Liver (tissue), 3 donors: ENCODE measurements around the gene ITPRIPL2.

Experiments used
- FOXA1 ChIP-seq: IDR thresholded peaks from 2 replicates; pipeline ENCODE4 v1.6.1; 2016; ENCODE audit warnings: antibody characterized with exemption
- RXRA ChIP-seq, 2 donors: IDR thresholded peaks; 2 replicates each; pipeline ENCODE4 v1.6.1; 2017 to 2018; ENCODE audit warnings: antibody characterized with exemption in 2 of 2, mild to moderate bottlenecking in 1 of 2
- TAF1 ChIP-seq: conservative IDR thresholded peaks from 2 replicates; pipeline ENCODE4 v1.6.1; 2016; ENCODE audit warnings: antibody characterized with exemption, mild to moderate bottlenecking
- TF ChIP-seq, protein P1 (sequence below): IDR thresholded peaks from 2 replicates; pipeline ENCODE4 v1.6.1; 2016; ENCODE audit warnings: antibody characterized with exemption
- TF ChIP-seq, protein P2 (sequence below): fragments of 150-350 bp; IDR thresholded peaks from 2 replicates; pipeline ENCODE4 v1.5.1; 2017; ENCODE audit warnings: improper control_type of control experiment, low read depth, low read length; ENCODE audit not compliant: missing input control
- TF ChIP-seq, protein P3 (sequence below): IDR thresholded peaks from 2 replicates; pipeline ENCODE4 v1.6.1; 2016; ENCODE audit warnings: antibody characterized with exemption
- donor health status: healthy.
- donor health status: healthy.

DNA sequence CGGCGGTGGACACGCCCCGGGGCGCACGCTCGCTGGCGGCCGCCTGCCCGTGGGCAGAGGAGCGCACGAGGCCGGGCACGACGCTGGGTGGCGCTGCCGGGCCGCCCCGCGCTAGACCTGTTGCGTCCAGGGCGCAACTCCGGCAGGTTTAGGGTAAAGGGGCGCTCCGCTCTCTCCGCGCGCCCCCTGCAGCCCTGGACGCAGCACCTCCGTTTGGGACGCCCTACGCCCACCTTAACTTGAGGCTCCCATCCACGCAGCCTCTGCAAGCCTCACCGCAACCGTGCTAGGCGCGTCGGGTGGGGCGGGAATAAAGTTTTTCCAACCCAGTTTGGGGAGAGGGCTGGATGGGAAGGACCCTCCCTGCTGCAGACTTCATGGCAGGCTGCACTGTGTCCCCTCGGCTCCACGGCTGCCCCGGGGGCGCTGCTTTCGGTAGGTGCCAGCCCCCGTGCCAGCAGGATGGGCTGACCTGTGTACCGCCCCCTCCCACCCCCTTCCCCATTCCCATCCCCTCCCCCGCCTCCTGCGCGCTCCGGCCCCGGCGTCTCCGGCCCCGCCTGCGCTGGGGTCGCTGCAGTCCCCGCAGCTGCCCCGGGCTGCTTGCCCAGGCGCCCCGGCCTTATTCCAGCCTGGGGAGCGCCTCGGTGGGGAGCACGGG lies 54.1 kb downstream of the ITPRIPL2 start, which contains the start of gene SYT17:
- no peak for TF ChIP-seq RXRA (IDR thresholded peaks at IDR 0.05)
- TF ChIP-seq FOXA1 = no peak
- TF ChIP-seq, protein P1, sequence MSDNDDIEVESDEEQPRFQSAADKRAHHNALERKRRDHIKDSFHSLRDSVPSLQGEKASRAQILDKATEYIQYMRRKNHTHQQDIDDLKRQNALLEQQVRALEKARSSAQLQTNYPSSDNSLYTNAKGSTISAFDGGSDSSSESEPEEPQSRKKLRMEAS = no peak
- TF ChIP-seq TAF1 = no peak
- TF ChIP-seq, protein P2, sequence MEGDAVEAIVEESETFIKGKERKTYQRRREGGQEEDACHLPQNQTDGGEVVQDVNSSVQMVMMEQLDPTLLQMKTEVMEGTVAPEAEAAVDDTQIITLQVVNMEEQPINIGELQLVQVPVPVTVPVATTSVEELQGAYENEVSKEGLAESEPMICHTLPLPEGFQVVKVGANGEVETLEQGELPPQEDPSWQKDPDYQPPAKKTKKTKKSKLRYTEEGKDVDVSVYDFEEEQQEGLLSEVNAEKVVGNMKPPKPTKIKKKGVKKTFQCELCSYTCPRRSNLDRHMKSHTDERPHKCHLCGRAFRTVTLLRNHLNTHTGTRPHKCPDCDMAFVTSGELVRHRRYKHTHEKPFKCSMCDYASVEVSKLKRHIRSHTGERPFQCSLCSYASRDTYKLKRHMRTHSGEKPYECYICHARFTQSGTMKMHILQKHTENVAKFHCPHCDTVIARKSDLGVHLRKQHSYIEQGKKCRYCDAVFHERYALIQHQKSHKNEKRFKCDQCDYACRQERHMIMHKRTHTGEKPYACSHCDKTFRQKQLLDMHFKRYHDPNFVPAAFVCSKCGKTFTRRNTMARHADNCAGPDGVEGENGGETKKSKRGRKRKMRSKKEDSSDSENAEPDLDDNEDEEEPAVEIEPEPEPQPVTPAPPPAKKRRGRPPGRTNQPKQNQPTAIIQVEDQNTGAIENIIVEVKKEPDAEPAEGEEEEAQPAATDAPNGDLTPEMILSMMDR = peak; percentile 75
- TF ChIP-seq, protein P3, sequence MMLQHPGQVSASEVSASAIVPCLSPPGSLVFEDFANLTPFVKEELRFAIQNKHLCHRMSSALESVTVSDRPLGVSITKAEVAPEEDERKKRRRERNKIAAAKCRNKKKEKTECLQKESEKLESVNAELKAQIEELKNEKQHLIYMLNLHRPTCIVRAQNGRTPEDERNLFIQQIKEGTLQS = no peak
